A673 (cell line): Measurements from ENCODE around the gene TMEM235.

Source experiments
- CTCF ChIP-seq: fragments of 300-800, 200-600 bp; sonication (generic); conservative IDR thresholded peaks from 2 replicates; pipeline ENCODE4 v1.5.1; 2017; ENCODE audit warnings: low read depth, mild to moderate bottlenecking, antibody characterized with exemption, low read length, moderate library complexity, mixed read lengths
- EZH2 ChIP-seq: fragments of 200-600 bp; sonication (generic); IDR thresholded peaks from 2 replicates; pipeline ENCODE4 v1.6.1; 2017; ENCODE audit warnings: borderline replicate concordance, low read depth, mild to moderate bottlenecking, mixed read lengths, antibody characterized with exemption, low read length; ENCODE audit not compliant: poor library complexity, severe bottlenecking

GRCh38 chr17:78183916-78184315, 47.5 kb upstream of the TMEM235 start:
- TF ChIP-seq CTCF (no peak), EZH2 (no peak)
